ENCODE results near the gene VCX2. TPM values are rescaled to one million over a fixed set of nuclear protein-coding genes. Genes with fewer than 3 reads are reported as not detected.
"Not testable (repeated sequence)": the region's sequence is repeated elsewhere in the genome, so short reads cannot be mapped to it uniquely, and the experiment has no call there.

Gene VCX2
- total RNA-seq, 1 donor from 2014 or later = not detected

- DNase-seq (ENCODE audit: low spot score, unreplicated experiment) = no peak
- Mint-ChIP-seq H3K36me3 (ENCODE audit: insufficient read depth) (no peaks in the 10 kb centered on the region), H3K4me1 (ENCODE audit: low read depth) (peaks cover 3% of the 10 kb centered on the region), H3K9me3 (ENCODE audit: low read depth) (no peaks in the 10 kb centered on the region), H3K27ac (no peak overlapping the region), H3K4me3 (ENCODE audit: low read depth) (no peak overlapping the region), H3K27me3 (no peaks in the 10 kb centered on the region)
- TF ChIP-seq CTCF (IDR thresholded peaks at IDR 0.05; ENCODE audit: unreplicated experiment) = no peak
Measured at GRCh38 chrX:8122538-8122937, 48.5 kb downstream of the VCX2 start.

- not testable (repeated sequence) for H3K36me3 Mint-ChIP-seq (ENCODE audit: insufficient read depth); H3K4me1 Mint-ChIP-seq (ENCODE audit: low read depth); H3K27me3 Mint-ChIP-seq; H3K4me3 Mint-ChIP-seq (ENCODE audit: low read depth); H3K9me3 Mint-ChIP-seq (ENCODE audit: low read depth); DNase-seq (ENCODE audit: low spot score, unreplicated experiment); H3K27ac Mint-ChIP-seq
Measured at GRCh38 chrX:8121391-8121790, 49.7 kb downstream of the VCX2 start.

Small RNA genes lying within 50 kb of the gene (microRNA-seq; reads per million reads assigned to microRNA genes)
- gene MIR651 (ENCODE audit: borderline number of aligned reads, unreplicated experiment) = 32.2 reads per million, percentile 38 among the genes with 10 or more reads in this experiment

Other genes with a start within 250 kb of the VCX2 start
- 18.1 and 18.8 TPM in 2 replicates for gene PNPLA4, start 243.9 kb downstream of the VCX2 start, total RNA-seq

Measured in progenitor cell of endocrine pancreas (in vitro differentiated cells).